NT2/D1 (cell line): Measurements from ENCODE around the gene TBC1D30.

Experiments used
- SUZ12 ChIP-seq: IDR thresholded peaks from 2 replicates; pipeline ENCODE4 v1.6.1; 2011; ENCODE audit not compliant: insufficient read length, insufficient read depth; ENCODE audit errors: extremely low read depth
- YY1 ChIP-seq: IDR thresholded peaks from 2 replicates; pipeline ENCODE4 v1.6.1; 2011; ENCODE audit not compliant: insufficient read length, insufficient read depth

GRCh38 chr12:64903479-64904152, 79.2 kb downstream of the TBC1D30 start:
- TF ChIP-seq YY1, result no peak
- no peak for TF ChIP-seq SUZ12
